ENCODE measurements around the gene TFEB. TPM values are rescaled to one million over a fixed set of nuclear protein-coding genes. Genes with fewer than 3 reads are reported as not detected.
A peak's percentile ranks its signal among the peaks of the same experiment; 100 is the strongest.

The TFEB gene
- total and polyA plus RNA-seq, 10 of the 15 experiments (the other 5 are each of a cell fraction or from before 2014, with no cell fraction given) = 0.84 to 108 (median 60.8) TPM

DNA sequence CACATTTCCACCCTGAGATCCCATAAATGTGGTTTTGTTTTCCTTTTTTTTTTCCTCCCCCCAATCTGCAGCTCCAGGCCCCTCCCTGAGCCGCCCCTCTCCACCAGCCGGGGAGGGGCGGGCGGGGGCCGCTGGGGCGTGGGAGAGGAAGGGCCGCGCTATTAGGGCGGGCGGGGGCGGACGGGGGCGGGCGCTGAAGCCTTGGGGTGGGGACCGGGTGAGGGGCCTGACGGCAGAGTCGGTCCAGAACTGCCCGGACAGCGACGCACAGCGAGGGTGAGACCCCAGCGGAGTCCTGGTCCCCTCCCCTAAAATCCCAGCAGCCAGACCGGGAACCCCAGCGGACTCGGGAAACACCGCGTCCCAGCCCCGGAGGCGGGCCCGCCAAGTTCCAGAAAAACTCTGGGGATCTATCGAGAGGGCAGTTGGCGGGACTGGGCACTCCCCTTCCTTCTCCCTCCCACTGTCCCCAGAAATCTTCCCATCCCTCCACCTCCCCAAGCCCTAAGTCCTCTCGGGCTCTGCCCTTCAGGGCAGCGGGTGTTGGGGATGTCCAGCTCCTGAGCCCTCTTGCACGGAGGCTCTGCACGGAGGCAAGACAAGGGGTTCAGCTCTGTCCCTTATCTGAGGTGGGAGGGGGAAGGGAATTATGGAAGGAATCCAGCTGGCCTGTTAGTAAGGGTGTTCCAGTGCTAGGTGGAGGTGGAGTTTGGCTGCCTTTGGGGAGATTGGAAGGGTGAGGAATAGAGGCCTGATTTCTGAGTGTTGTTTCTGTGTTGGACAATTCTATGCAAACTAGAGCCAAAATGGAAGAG lies 45.4 kb upstream of the TFEB start, which contains the start of gene PRICKLE4 (continued):
- TF ChIP-seq REST (IDR thresholded peaks at IDR 0.05; ENCODE audit: low read depth, low read length) = no peak
- no peak for TF ChIP-seq CREB1 (IDR thresholded peaks at IDR 0.05; ENCODE audit: low read depth)
- peak in 1 of 2 experiments; percentile 49; a peak in 1 of 3 replicates for TF ChIP-seq EGR1 (IDR thresholded peaks at IDR 0.05; ENCODE audit: borderline replicate concordance in 1 of 2, low read depth in 2 of 2, low read length in 2 of 2)
- no peak for TF ChIP-seq DPF2 (IDR thresholded peaks at IDR 0.05)
- TF ChIP-seq EZH2 (IDR thresholded peaks at IDR 0.05; ENCODE audit: borderline replicate concordance, control insufficient read depth, low read depth, low read length) = no peak
- TF ChIP-seq SMARCA5 (IDR thresholded peaks at IDR 0.05) = no peak
- TF ChIP-seq IKZF1 (conservative IDR thresholded peaks at IDR 0.05) = 0 out of 2 replicates have a peak, but pooled peaks have one; percentile 12
- no peak for TF ChIP-seq IRF4 (IDR thresholded peaks at IDR 0.05; ENCODE audit: low read depth, low read length)

Data from GM12878 (cell line).